Glutamatergic neuron (in vitro differentiated cells): Measurements from ENCODE around the gene MSI2. TPM values are rescaled to one million over a fixed set of nuclear protein-coding genes. Genes with fewer than 3 reads are reported as not detected.

ENCODE experiments used
- DNase-seq: peaks from one replicate; pipeline ENCODE4 v3.0.0; 2022
- H3K27ac Mint-ChIP-seq: one replicate; pipeline ENCODE4 v1.8.0; 2020; ENCODE audit warnings: mild to moderate bottlenecking, mixed read lengths, inconsistent platforms; ENCODE audit not compliant: unreplicated experiment
- H3K27me3 Mint-ChIP-seq: one replicate; pipeline ENCODE4 v1.8.0; 2020; ENCODE audit warnings: mild to moderate bottlenecking, moderate library complexity, mixed read lengths, inconsistent platforms; ENCODE audit not compliant: unreplicated experiment
- H3K36me3 Mint-ChIP-seq: one replicate; pipeline ENCODE4 v1.8.0; 2020; ENCODE audit warnings: mild to moderate bottlenecking, mixed read lengths, inconsistent platforms; ENCODE audit not compliant: unreplicated experiment
- H3K4me1 Mint-ChIP-seq: one replicate; pipeline ENCODE4 v1.8.0; 2020; ENCODE audit warnings: mild to moderate bottlenecking, low read depth, mixed read lengths, inconsistent platforms; ENCODE audit not compliant: unreplicated experiment
- H3K4me3 Mint-ChIP-seq: one replicate; pipeline ENCODE4 v1.8.0; 2020; ENCODE audit warnings: mild to moderate bottlenecking, mixed read lengths, inconsistent platforms; ENCODE audit not compliant: unreplicated experiment
- H3K9me3 Mint-ChIP-seq: one replicate; pipeline ENCODE4 v1.8.0; 2020; ENCODE audit warnings: mild to moderate bottlenecking, moderate library complexity, mixed read lengths, inconsistent platforms; ENCODE audit not compliant: unreplicated experiment
- CTCF ChIP-seq: fragments of 200-600 bp; sonication (generic); IDR thresholded peaks from one replicate; pipeline ENCODE4 v1.5.0; 2021; ENCODE audit not compliant: partially characterized antibody, unreplicated experiment
- total RNA-seq: library from RNA; stranded (reverse); fragmentation: NEBNext Ultra II Directional; extraction: Animal tissue kit (Norgen Biotek cat#: 25700); gene quantifications from one replicate; pipeline ENCODE4 v1.2.1, GENCODE V29; 2021; ENCODE audit not compliant: unreplicated experiment

MSI2 gene
- total RNA-seq, 1 donor from 2014 or later: 141 TPM

GRCh38 chr17:57341611-57342540 is 85.6 kb downstream of the MSI2 start:
- Mint-ChIP-seq H3K27ac (no peak overlapping the region), H3K9me3 (no peaks in the 10 kb centered on the region), H3K27me3 (peaks cover 3% of the 10 kb centered on the region), H3K36me3 (no peaks in the 10 kb centered on the region), H3K4me1 (peaks cover 20% of the 10 kb centered on the region), H3K4me3 (no peak overlapping the region)
- no peak for TF ChIP-seq CTCF
- DNase-seq: no peak

DNA sequence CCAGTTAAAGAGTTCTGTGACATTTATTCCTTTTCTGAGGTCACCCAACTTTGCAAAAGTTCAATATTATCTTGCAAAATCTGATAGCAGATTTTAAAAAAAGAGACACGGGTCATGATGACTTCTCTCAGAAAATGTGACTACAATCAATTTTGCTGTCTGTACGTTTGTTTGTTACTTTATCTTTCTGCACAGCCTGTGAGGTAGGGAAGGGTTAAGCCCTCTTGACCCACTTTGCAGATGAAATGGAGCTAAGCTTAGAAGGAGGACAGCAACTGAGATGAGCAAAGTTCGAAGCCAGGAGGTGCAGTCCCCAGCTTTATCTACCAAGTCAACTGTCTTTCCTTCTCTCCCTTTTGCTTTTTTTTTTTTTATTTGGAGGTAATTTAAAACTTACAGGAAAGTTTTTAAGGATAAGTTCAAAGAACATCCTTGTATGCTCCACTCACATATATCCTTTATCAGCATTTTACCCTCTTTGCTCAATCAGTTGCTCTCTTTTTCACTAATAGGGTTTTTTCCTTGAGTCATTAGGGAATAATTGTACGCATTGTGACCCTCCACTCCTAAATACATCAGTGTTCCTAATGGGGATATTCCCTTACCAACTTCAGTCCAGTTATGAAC is 86.8 kb downstream of the MSI2 start:
- Mint-ChIP-seq H3K9me3 (peaks cover under 1% of the 10 kb centered on the region), H3K27ac (no peak overlapping the region), H3K36me3 (no peaks in the 10 kb centered on the region), H3K27me3 (peaks cover 3% of the 10 kb centered on the region), H3K4me3 (no peak overlapping the region), H3K4me1 (peaks cover 23% of the 10 kb centered on the region)
- TF ChIP-seq CTCF: no peak
- no peak for DNase-seq

DNA sequence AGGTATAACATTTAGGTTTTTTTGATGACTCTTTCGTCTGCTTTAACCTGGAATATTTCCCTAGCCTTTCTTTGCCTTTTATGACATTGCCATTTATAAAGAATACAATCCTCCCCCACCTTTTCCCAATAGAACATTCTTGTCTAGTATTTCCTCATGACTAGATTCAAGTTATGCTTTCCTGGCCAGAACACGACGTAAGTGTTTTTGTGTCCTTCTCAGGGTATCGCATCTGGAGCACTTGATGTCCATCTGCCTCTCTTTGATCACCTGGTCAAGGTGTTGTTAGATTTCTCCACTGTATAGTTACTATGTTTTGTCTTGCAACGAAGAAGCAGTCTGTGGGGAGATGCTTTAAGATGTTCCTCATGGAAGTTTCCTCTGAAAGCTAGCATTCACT is 87.4 kb downstream of the MSI2 start:
- H3K4me1 Mint-ChIP-seq: peaks cover 20% of the 10 kb centered on the region
- TF ChIP-seq CTCF: no peak
- H3K4me3 Mint-ChIP-seq: no peak overlapping the region
- peaks cover 3% of the 10 kb centered on the region for H3K27me3 Mint-ChIP-seq
- no peak overlapping the region for H3K27ac Mint-ChIP-seq
- DNase-seq: no peak
- no peaks in the 10 kb centered on the region for H3K36me3 Mint-ChIP-seq
- H3K9me3 Mint-ChIP-seq: peaks cover 2% of the 10 kb centered on the region

- H3K9me3 Mint-ChIP-seq: peaks cover 5% of the 10 kb centered on the region
- no peak for TF ChIP-seq CTCF
- H3K4me3 Mint-ChIP-seq: no peak overlapping the region
- H3K27ac Mint-ChIP-seq: no peak overlapping the region
- no peaks in the 10 kb centered on the region for H3K36me3 Mint-ChIP-seq
- H3K27me3 Mint-ChIP-seq: peaks cover 3% of the 10 kb centered on the region
- DNase-seq: no peak
- peaks cover 20% of the 10 kb centered on the region for H3K4me1 Mint-ChIP-seq
Observed at GRCh38 chr17:57344261-57344660, 87.9 kb downstream of the MSI2 start.
